ENCODE measurements around the gene CIB1.
A peak's percentile ranks its signal among the peaks of the same experiment; 100 is the strongest.

CIB1 gene

DNA sequence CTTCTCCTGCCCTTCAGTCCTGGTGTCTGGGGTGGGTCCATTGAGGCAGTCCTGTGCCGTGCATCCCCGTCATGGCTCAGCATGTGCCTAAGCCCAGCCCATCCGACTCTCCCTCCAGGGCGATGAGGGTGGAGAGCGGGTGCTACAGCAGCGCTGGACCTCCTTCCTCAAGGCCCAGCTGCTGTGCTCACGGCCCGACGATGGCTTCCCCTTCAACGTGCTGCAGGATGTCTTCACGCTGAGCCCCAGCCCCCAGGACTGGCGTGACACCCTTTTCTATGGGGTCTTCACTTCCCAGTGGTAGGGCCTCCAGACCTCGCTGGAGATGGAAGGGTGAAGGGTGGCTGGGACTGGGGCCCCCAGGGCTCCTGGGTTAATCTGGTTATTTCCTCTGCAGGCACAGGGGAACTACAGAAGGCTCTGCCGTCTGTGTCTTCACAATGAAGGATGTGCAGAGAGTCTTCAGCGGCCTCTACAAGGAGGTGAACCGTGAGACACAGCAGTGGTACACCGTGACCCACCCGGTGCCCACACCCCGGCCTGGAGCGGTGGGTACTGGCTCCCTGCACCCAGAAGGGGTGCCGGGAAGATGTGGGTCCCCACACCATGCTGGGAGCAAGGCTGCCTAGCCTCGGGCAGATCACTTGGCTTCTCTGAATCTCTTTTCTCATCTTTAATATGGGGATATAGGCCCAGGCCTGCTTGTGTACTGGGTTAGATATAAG is 10.1 kb downstream of the CIB1 start:
- TF ChIP-seq, protein P1, sequence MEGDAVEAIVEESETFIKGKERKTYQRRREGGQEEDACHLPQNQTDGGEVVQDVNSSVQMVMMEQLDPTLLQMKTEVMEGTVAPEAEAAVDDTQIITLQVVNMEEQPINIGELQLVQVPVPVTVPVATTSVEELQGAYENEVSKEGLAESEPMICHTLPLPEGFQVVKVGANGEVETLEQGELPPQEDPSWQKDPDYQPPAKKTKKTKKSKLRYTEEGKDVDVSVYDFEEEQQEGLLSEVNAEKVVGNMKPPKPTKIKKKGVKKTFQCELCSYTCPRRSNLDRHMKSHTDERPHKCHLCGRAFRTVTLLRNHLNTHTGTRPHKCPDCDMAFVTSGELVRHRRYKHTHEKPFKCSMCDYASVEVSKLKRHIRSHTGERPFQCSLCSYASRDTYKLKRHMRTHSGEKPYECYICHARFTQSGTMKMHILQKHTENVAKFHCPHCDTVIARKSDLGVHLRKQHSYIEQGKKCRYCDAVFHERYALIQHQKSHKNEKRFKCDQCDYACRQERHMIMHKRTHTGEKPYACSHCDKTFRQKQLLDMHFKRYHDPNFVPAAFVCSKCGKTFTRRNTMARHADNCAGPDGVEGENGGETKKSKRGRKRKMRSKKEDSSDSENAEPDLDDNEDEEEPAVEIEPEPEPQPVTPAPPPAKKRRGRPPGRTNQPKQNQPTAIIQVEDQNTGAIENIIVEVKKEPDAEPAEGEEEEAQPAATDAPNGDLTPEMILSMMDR (IDR thresholded peaks at IDR 0.05; ENCODE audit: insufficient read depth, low read depth, low read length, missing control alignments) = no peak
- H3K4me3 ChIP-seq (ENCODE audit: low read length) = no peak overlapping the region
- no peak for DNase-seq (ENCODE audit: low read depth)

DNA sequence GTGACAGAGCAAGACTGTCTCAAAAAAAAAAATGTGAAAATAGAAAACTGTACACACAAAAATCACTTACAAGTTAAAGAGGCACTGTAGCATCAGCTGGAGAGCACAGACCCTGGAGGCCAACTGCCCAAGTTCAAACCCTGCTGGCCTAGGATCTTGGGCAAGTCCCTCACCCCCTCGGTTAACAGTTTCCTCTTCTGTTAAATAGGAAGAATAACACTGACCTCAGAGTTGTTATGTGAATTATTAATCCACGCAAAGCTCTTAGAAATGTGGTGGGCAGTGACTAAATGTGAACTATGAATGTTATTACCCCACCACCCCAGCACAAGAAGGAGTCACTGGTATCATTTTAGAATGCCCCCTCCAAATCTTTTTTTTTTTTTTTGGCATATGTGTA is 11.2 kb downstream of the CIB1 start:
- no peak overlapping the region for H3K4me3 ChIP-seq (ENCODE audit: low read length)
- DNase-seq (ENCODE audit: low read depth) = no peak
- TF ChIP-seq, protein P1 (IDR thresholded peaks at IDR 0.05; ENCODE audit: insufficient read depth, low read depth, low read length, missing control alignments) = no peak

DNA sequence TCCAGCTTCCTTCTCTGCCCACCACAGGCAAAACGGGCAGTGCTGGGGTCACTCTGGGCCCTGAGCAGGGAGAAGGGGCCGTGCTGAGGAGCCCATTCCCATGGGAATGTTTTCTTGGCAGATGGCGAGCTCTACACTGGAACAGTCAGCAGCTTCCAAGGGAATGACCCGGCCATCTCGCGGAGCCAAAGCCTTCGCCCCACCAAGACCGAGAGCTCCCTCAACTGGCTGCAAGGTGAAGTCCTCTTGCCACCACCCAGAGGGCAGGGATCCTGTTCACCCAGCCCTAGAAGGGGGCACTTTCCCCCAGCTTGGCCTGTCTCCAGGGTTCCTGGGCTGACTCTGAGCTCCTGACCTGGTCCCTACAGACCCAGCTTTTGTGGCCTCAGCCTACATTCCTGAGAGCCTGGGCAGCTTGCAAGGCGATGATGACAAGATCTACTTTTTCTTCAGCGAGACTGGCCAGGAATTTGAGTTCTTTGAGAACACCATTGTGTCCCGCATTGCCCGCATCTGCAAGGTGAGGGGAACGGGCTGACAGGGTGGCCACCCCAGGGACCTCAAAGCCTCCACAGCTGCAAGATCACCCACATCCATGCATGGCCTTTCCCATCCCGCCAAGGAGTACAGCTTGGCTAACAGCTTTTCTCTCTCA is 12.4 kb downstream of the CIB1 start:
- TF ChIP-seq, protein P1 (IDR thresholded peaks at IDR 0.05; ENCODE audit: insufficient read depth, low read depth, low read length, missing control alignments) = peak; percentile 64
- peak; percentile 62 for DNase-seq (ENCODE audit: low read depth)
- H3K4me3 ChIP-seq (ENCODE audit: low read length) = no peak overlapping the region

DNA sequence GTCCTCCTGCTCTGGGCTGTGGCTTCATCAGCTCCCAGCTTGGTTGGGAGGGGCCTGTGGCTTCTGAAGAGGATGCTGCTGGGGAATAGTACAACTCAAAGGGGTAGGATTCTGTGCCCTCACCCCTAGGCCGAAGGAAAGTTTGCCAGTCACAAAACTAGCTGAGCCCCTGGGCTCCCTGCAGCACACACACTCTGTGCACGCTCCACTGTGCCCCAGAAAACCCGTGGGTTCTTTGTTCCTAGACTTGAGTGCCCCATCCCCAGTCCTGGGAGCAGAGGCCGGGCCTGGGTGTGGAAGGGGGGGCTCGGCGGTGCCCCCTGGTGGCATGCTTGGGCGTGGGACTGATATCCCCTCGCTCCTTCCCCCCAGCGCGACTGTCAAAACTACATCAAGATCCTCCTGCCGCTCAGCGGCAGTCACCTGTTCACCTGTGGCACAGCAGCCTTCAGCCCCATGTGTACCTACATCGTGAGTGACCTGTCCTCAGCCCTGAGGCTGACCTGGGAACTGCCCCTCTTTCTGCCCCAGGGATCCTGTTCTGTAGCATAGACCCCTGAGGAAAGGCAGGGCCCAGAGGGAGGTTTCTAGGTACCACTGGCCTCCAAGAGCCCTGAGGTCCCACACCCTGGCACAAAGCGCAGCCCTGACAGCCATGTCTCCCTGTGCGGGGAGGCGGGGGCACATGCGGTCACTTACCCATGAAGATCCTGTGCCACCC is 14.2 kb downstream of the CIB1 start:
- no peak overlapping the region for H3K4me3 ChIP-seq (ENCODE audit: low read length)
- DNase-seq (ENCODE audit: low read depth) = no peak
- TF ChIP-seq, protein P1 (IDR thresholded peaks at IDR 0.05; ENCODE audit: insufficient read depth, low read depth, low read length, missing control alignments) = peak; percentile 48

DNA sequence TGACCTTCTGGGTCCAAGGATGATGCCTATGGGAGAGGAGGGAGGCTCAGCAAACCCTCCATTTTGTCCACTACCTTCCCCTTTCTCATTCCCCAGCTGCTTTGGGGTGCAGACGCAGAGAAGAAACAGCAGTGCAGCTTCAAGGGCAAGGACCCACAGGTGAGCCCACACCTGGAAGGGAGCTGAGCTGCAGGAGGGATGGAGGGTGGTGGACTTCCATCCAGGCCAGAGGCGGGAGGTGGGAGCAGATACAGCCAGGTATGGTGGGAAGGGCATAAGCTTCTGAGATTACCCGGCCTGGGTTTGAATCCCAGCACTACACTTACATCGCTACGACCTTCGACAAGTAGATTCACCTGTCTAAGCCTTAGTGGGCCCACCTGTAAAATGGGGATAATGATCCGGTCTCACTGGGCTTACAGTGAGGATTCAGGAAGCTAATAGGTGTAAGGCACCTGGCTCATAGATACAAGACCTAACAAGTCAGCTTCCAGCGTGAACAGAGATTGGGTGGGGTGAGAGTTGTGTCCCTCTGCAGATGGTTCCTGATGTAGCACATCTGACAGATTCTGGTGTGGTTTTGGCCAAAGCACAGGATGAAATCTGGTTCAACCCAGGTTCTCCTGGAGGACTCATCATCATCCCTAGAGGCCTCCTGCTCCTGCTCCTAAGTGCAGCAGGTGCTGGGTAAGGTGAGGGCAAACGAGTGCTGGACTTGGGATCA is 15.9 kb downstream of the CIB1 start:
- TF ChIP-seq, protein P1 (IDR thresholded peaks at IDR 0.05; ENCODE audit: insufficient read depth, low read depth, low read length, missing control alignments) = no peak
- DNase-seq (ENCODE audit: low read depth) = no peak
- H3K4me3 ChIP-seq (ENCODE audit: low read length) = no peak overlapping the region

DNA sequence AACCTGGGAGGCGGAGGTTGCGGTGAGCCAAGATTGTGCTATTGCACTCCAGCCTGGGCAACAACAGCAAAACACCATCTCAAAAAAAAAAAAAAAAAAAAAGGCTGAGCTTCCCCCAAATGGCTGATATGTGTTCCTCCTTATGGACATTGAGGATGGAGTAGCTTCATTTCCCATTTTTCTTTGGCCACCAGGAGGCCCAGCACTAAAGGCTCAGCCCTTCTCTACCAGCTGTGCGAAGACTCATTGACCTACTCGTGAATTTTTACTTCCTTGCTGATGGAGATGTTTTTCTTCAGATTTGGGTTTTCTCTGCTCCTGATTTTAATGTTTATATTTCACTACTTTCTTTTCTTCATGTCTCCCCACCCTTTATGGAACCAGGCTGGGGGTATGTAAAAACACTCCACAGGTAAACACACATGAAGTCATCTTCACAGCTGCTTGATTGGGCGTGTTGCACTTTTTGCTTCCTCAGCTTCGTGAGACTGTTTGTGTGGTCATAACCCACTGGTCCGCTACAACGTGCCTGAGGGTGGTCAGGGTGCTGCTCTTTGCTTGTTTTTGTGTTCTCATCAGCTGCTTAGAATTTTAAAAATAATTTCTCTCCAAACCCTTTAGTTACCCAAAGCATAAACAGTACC is 19.1 kb downstream of the CIB1 start:
- no peak for DNase-seq (ENCODE audit: low read depth)

More for the DNA sequence above, 19.1 kb downstream of the CIB1 start:
- TF ChIP-seq, protein P1 (IDR thresholded peaks at IDR 0.05; ENCODE audit: insufficient read depth, low read depth, low read length, missing control alignments) = peak; percentile 50
- H3K4me3 ChIP-seq (ENCODE audit: low read length) = no peak overlapping the region
